ENCODE measurements around the gene CCDC175.

Gene CCDC175

DNA sequence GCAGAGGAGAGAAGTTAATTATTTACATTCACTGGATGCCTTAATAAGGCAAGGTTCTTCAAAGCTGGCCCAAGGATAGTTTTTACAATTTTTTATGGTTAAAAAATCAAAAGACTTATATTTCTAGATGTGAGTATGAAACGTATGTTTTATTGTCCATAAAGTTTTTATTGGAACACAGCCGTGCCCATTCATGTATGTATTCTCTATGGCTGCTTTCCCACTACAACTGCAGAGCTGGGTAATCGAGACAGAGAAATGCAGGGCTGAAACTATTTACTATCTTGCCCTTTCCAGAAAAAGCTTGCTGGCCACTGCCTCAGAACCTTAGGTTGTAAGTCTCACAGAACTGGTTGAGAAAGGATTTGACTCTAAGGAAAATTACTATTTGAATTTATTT is 75.9 kb downstream of the CCDC175 start:
- TF ChIP-seq ARNTL (CRISPR knock-in tag; IDR thresholded peaks at IDR 0.05; ENCODE audit: borderline replicate concordance, low read depth) (no peak), ZNF565 (CRISPR knock-in tag; conservative IDR thresholded peaks at IDR 0.05; ENCODE audit: low read depth) (no peak), GLIS3 (CRISPR knock-in tag; IDR thresholded peaks at IDR 0.05) (no peak), TCF4 (CRISPR knock-in tag; IDR thresholded peaks at IDR 0.05; ENCODE audit: borderline replicate concordance) (no peak), ZNF70 (CRISPR knock-in tag; IDR thresholded peaks at IDR 0.05) (no peak), BACH2 (CRISPR knock-in tag; IDR thresholded peaks at IDR 0.05; ENCODE audit: borderline replicate concordance) (no peak), ZNF8 (CRISPR knock-in tag; IDR thresholded peaks at IDR 0.05) (no peak), CSDC2 (CRISPR knock-in tag; IDR thresholded peaks at IDR 0.05) (no peak), ESRRG (CRISPR knock-in tag; IDR thresholded peaks at IDR 0.05) (no peak), ZFP3 (CRISPR knock-in tag; IDR thresholded peaks at IDR 0.05) (no peak), TOX (CRISPR knock-in tag; IDR thresholded peaks at IDR 0.05; ENCODE audit: borderline replicate concordance) (no peak), PATZ1 (CRISPR knock-in tag; IDR thresholded peaks at IDR 0.05; ENCODE audit: borderline replicate concordance) (no peak), CSRNP3 (CRISPR knock-in tag; IDR thresholded peaks at IDR 0.05) (no peak)
- TF ChIP-seq, protein P1, sequence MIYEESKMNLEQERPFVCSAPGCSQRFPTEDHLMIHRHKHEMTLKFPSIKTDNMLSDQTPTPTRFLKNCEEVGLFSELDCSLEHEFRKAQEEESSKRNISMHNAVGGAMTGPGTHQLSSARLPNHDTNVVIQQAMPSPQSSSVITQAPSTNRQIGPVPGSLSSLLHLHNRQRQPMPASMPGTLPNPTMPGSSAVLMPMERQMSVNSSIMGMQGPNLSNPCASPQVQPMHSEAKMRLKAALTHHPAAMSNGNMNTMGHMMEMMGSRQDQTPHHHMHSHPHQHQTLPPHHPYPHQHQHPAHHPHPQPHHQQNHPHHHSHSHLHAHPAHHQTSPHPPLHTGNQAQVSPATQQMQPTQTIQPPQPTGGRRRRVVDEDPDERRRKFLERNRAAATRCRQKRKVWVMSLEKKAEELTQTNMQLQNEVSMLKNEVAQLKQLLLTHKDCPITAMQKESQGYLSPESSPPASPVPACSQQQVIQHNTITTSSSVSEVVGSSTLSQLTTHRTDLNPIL (CRISPR knock-in tag; IDR thresholded peaks at IDR 0.05; ENCODE audit: low read depth), result no peak
- ATAC-seq, result no peak

GRCh38 chr14:59492384-59492783 is 84.2 kb downstream of the CCDC175 start:
- ATAC-seq, result no peak
- TF ChIP-seq ZC3H10 (CRISPR knock-in tag; IDR thresholded peaks at IDR 0.05), result no peak
- no peak for TF ChIP-seq CSRNP3 (CRISPR knock-in tag; IDR thresholded peaks at IDR 0.05)
- no peak for TF ChIP-seq TCF4 (CRISPR knock-in tag; IDR thresholded peaks at IDR 0.05; ENCODE audit: borderline replicate concordance)
- TF ChIP-seq RARB (CRISPR knock-in tag; IDR thresholded peaks at IDR 0.05), result no peak
- no peak for TF ChIP-seq TOX (CRISPR knock-in tag; IDR thresholded peaks at IDR 0.05; ENCODE audit: borderline replicate concordance)
- TF ChIP-seq ESRRG (CRISPR knock-in tag; IDR thresholded peaks at IDR 0.05), result no peak
- no peak for TF ChIP-seq CSDC2 (CRISPR knock-in tag; IDR thresholded peaks at IDR 0.05)
- no peak for TF ChIP-seq BACH2 (CRISPR knock-in tag; IDR thresholded peaks at IDR 0.05; ENCODE audit: borderline replicate concordance)
- no peak for TF ChIP-seq ZNF8 (CRISPR knock-in tag; IDR thresholded peaks at IDR 0.05)
- no peak for TF ChIP-seq PATZ1 (CRISPR knock-in tag; IDR thresholded peaks at IDR 0.05; ENCODE audit: borderline replicate concordance)
- TF ChIP-seq, protein P2, sequence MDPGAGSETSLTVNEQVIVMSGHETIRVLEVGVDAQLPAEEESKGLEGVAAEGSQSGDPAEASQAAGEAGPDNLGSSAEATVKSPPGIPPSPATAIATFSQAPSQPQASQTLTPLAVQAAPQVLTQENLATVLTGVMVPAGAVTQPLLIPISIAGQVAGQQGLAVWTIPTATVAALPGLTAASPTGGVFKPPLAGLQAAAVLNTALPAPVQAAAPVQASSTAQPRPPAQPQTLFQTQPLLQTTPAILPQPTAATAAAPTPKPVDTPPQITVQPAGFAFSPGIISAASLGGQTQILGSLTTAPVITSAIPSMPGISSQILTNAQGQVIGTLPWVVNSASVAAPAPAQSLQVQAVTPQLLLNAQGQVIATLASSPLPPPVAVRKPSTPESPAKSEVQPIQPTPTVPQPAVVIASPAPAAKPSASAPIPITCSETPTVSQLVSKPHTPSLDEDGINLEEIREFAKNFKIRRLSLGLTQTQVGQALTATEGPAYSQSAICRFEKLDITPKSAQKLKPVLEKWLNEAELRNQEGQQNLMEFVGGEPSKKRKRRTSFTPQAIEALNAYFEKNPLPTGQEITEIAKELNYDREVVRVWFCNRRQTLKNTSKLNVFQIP (CRISPR knock-in tag; IDR thresholded peaks at IDR 0.05; ENCODE audit: borderline replicate concordance, low read depth), result no peak
- TF ChIP-seq ISL1 (CRISPR knock-in tag; IDR thresholded peaks at IDR 0.05), result no peak
- TF ChIP-seq, protein P1 (CRISPR knock-in tag; IDR thresholded peaks at IDR 0.05; ENCODE audit: low read depth), result no peak
